H9 (cell line): ENCODE measurements around the gene TSPAN9. TPM values are rescaled to one million over a fixed set of nuclear protein-coding genes. Genes with fewer than 3 reads are reported as not detected.

Source experiments
- DNase-seq: peaks from one replicate; pipeline ENCODE4 v3.0.0-alpha.2; 2017
- H2AFZ ChIP-seq: one replicate; pipeline ENCODE4 v1.6.1; 2013; ENCODE audit warnings: mild to moderate bottlenecking, low read length, control low read depth, moderate library complexity
- H2AK5ac ChIP-seq: 2 replicates; pipeline ENCODE4 v1.6.1; 2013; ENCODE audit warnings: low read length, control low read depth, mixed read lengths; ENCODE audit not compliant: insufficient read length
- H2BK120ac ChIP-seq: one replicate; pipeline ENCODE4 v1.6.1; 2013; ENCODE audit warnings: low read depth, mild to moderate bottlenecking, low read length, control low read depth, inconsistent platforms; ENCODE audit not compliant: poor library complexity, severe bottlenecking
- H2BK12ac ChIP-seq: 2 replicates; pipeline ENCODE4 v1.6.1; 2013; ENCODE audit warnings: low read length, control low read depth, mixed read lengths, low read depth; ENCODE audit not compliant: insufficient read length
- H2BK15ac ChIP-seq: 2 replicates; pipeline ENCODE4 v1.6.1; 2013; ENCODE audit warnings: low read depth, low read length, control low read depth
- H2BK20ac ChIP-seq: one replicate; pipeline ENCODE4 v1.6.1; 2013; ENCODE audit warnings: low read depth, mild to moderate bottlenecking, low read length, control low read depth, inconsistent platforms; ENCODE audit not compliant: poor library complexity, severe bottlenecking
- H2BK5ac ChIP-seq: 2 replicates; pipeline ENCODE4 v1.6.1; 2013; ENCODE audit warnings: low read length, control low read depth, mixed read lengths; ENCODE audit not compliant: insufficient read length
- H3K14ac ChIP-seq: 2 replicates; pipeline ENCODE4 v1.6.1; 2013; ENCODE audit warnings: low read length, control low read depth; ENCODE audit not compliant: insufficient read depth
- H3K18ac ChIP-seq: 2 replicates; pipeline ENCODE4 v1.6.1; 2013; ENCODE audit warnings: low read depth, mild to moderate bottlenecking, mixed read lengths, low read length, control low read depth; ENCODE audit not compliant: insufficient read length
- H3K23ac ChIP-seq: 2 replicates; pipeline ENCODE4 v1.6.1; 2013; ENCODE audit warnings: low read length, control low read depth, mixed read lengths, low read depth; ENCODE audit not compliant: insufficient read length
- H3K23me2 ChIP-seq: 2 replicates; pipeline ENCODE4 v1.6.1; 2013; ENCODE audit warnings: low read depth, mild to moderate bottlenecking, mixed read lengths, low read length, control low read depth; ENCODE audit not compliant: insufficient read length, poor library complexity, severe bottlenecking
- H3K27ac ChIP-seq: 2 replicates; pipeline ENCODE4 v1.5.1; 2013; ENCODE audit warnings: low read length, control low read depth, mixed read lengths, low read depth; ENCODE audit not compliant: insufficient read length
- H3K27me3 ChIP-seq: 2 replicates; pipeline ENCODE4 v1.6.1; 2013; ENCODE audit warnings: low read length, control low read depth, inconsistent platforms; ENCODE audit not compliant: insufficient read depth
- H3K4ac ChIP-seq: 2 replicates; pipeline ENCODE4 v1.6.1; 2013; ENCODE audit warnings: low read depth, mild to moderate bottlenecking, control low read depth, inconsistent platforms, low read length, moderate library complexity
- H3K4me1 ChIP-seq: 2 replicates; pipeline ENCODE4 v1.6.1; 2013; ENCODE audit warnings: low read length, control low read depth, inconsistent platforms; ENCODE audit not compliant: insufficient read depth
- H3K4me2 ChIP-seq: 2 replicates; pipeline ENCODE4 v1.6.1; 2013; ENCODE audit warnings: low read length, control low read depth, mixed read lengths; ENCODE audit not compliant: insufficient read length, insufficient read depth
- H3K56ac ChIP-seq: 2 replicates; pipeline ENCODE4 v1.6.1; 2013; ENCODE audit warnings: low read depth, mild to moderate bottlenecking, mixed read lengths, low read length, control low read depth; ENCODE audit not compliant: insufficient read length
- H3K79me1 ChIP-seq: 2 replicates; pipeline ENCODE4 v1.6.1; 2013; ENCODE audit warnings: low read depth, mild to moderate bottlenecking, moderate library complexity, low read length, control low read depth, inconsistent platforms; ENCODE audit not compliant: insufficient read depth, poor library complexity, severe bottlenecking
- H3K79me2 ChIP-seq: 2 replicates; pipeline ENCODE4 v1.6.1; 2013; ENCODE audit warnings: low read length, control low read depth, inconsistent platforms; ENCODE audit not compliant: insufficient read depth
- H3K9ac ChIP-seq: 2 replicates; pipeline ENCODE4 v1.6.1; 2013; ENCODE audit warnings: low read length, control low read depth, mixed read lengths; ENCODE audit not compliant: insufficient read length; ENCODE audit errors: extremely low read depth
- H3K9me3 ChIP-seq: one replicate; pipeline ENCODE4 v1.6.1; 2013; ENCODE audit warnings: low read depth, low read length, inconsistent platforms; ENCODE audit not compliant: control insufficient read depth
- H3T11ph ChIP-seq: one replicate; pipeline ENCODE4 v1.6.1; 2013; ENCODE audit warnings: mild to moderate bottlenecking, low read length, control low read depth, inconsistent platforms
- H4K20me1 ChIP-seq: one replicate; pipeline ENCODE4 v1.6.1; 2013; ENCODE audit not compliant: control insufficient read depth, insufficient read length, insufficient read depth
- H4K5ac ChIP-seq: 2 replicates; pipeline ENCODE4 v1.6.1; 2013; ENCODE audit warnings: low read depth, mild to moderate bottlenecking, mixed read lengths, low read length, control low read depth; ENCODE audit not compliant: insufficient read length
- H4K8ac ChIP-seq: replicated peaks from 2 replicates; pipeline ENCODE4 v1.6.1; 2013; ENCODE audit warnings: low read length, control low read depth, mixed read lengths, low read depth; ENCODE audit not compliant: insufficient read length
- H4K91ac ChIP-seq: 2 replicates; pipeline ENCODE4 v1.6.1; 2013; ENCODE audit warnings: low read depth, mild to moderate bottlenecking, moderate library complexity, mixed read lengths, low read length, control low read depth; ENCODE audit not compliant: insufficient read length
- H3K27ac Mint-ChIP-seq, 3 experiments: 2 replicates in 2 of 3; 3 replicates in 1 of 3; pipeline ENCODE4 v1.8.0; 2020 to 2021; ENCODE audit warnings: mixed read lengths in 3 of 3, mild to moderate bottlenecking in 1 of 3, moderate library complexity in 1 of 3
- H3K27me3 Mint-ChIP-seq: 2 replicates; pipeline ENCODE4 v1.8.0; 2021; ENCODE audit warnings: low read depth, mild to moderate bottlenecking, moderate library complexity, mixed read lengths
- H3K36me3 Mint-ChIP-seq, 3 experiments: 2 replicates in 2 of 3; 3 replicates in 1 of 3; pipeline ENCODE4 v1.8.0; 2020 to 2021; ENCODE audit warnings: low read depth in 3 of 3, mixed read lengths in 3 of 3; ENCODE audit not compliant: insufficient read depth in 1 of 3
- H3K4me1 Mint-ChIP-seq, 2 experiments: 2 replicates each; pipeline ENCODE4 v1.8.0; 2020; ENCODE audit warnings: mixed read lengths in 2 of 2
- H3K4me3 Mint-ChIP-seq, 2 experiments: 2 replicates in 1 of 2; 3 replicates in 1 of 2; pipeline ENCODE4 v1.8.0; 2020 to 2021; ENCODE audit warnings: mild to moderate bottlenecking in 2 of 2, mixed read lengths in 2 of 2, moderate library complexity in 1 of 2
- H3K9me3 Mint-ChIP-seq, 2 experiments: 2 replicates in 1 of 2; 3 replicates in 1 of 2; pipeline ENCODE4 v1.8.0; 2020; ENCODE audit warnings: mild to moderate bottlenecking in 2 of 2, mixed read lengths in 2 of 2, moderate library complexity in 1 of 2
- CTCF ChIP-seq: fragments of 200-600 bp; sonication (generic); conservative IDR thresholded peaks from 3 replicates; pipeline ENCODE4 v1.8.0; 2021; ENCODE audit warnings: antibody characterized with exemption, mild to moderate bottlenecking
- WGBS: extraction: QIAGEN DNeasy Blood & Tissue Kit; methylation state at CpG from one replicate; pipeline ENCODE4 v1.1.7; 2013; ENCODE audit warnings: missing lambda C conversion rate, low lambda C conversion rate, mixed read lengths; ENCODE audit not compliant: insufficient read length; ENCODE audit errors: extremely low coverage; 5-methylcytosine and 5-hydroxymethylcytosine counted together
- total RNA-seq: library from RNA; stranded (reverse); gene quantifications from 2 replicates; pipeline ENCODE4 v1.2.1, GENCODE V29; 2021

The TSPAN9 gene
- total RNA-seq, 1 experiment from 2014 or later: 19.0 TPM

- Mint-ChIP-seq H3K27ac (no peak overlapping the region), H3K27me3 (no peaks in the 10 kb centered on the region; the same call in 1 of the 2 replicates), H3K4me3 (no peak overlapping the region), H3K4me1 (peaks cover 34 to 45% of the 10 kb centered on the region in 2 experiments), H3K36me3 (no peaks in the 10 kb centered on the region), H3K9me3 (no peaks in the 10 kb centered on the region)
- Histone ChIP-seq H4K5ac (no peak overlapping the region), H3K14ac (no peak overlapping the region), H3K27ac (no peak overlapping the region), H3K4me2 (no peak overlapping the region), H3K79me2 (no peaks in the 10 kb centered on the region), H4K20me1 (no peaks in the 10 kb centered on the region), H2BK15ac (no peak overlapping the region), H3K18ac (no peak overlapping the region), H2BK12ac (no peak overlapping the region), H3K56ac (no peak overlapping the region), H4K8ac (no peak overlapping the region), H2BK5ac (no peak overlapping the region), H3K4ac (no peak overlapping the region), H3K9me3 (no peaks in the 10 kb centered on the region), H2BK120ac (no peak overlapping the region), H3K23me2 (peaks cover 7% of the 10 kb centered on the region), H2AK5ac (no peak overlapping the region), H3K27me3 (no peaks in the 10 kb centered on the region), H3T11ph (no peak overlapping the region), H3K9ac (no peak overlapping the region), H2AFZ (no peak overlapping the region), H3K23ac (no peak overlapping the region), H4K91ac (no peak overlapping the region), H3K4me1 (peaks cover 6% of the 10 kb centered on the region; the same call in 1 of the 2 replicates), H2BK20ac (no peak overlapping the region), H3K79me1 (no peaks in the 10 kb centered on the region)
- no CpG with 5 or more reads among the region's 12 CpGs for WGBS
- no peak for DNase-seq
- TF ChIP-seq CTCF: no peak
Measured at GRCh38 chr12:3179731-3180130, 102.6 kb downstream of the TSPAN9 start.
